Sigmoid colon (tissue), 4 donors: ENCODE measurements around the gene GORASP1.

Source experiments
- CTCF ChIP-seq, 4 experiments: fragments of 450-650 bp in 3 of 4; fragments of 200-600 bp in 1 of 4; IDR thresholded peaks; one replicate each; pipeline ENCODE4 v1.5.1; 2016 to 2019; ENCODE audit warnings: antibody characterized with exemption in 4 of 4, mild to moderate bottlenecking in 3 of 4, moderate library complexity in 2 of 4
- POLR2A ChIP-seq, 2 donors: fragments of 450-650 bp; IDR thresholded peaks; one replicate each; pipeline ENCODE4 v1.6.1; 2016; ENCODE audit warnings: antibody characterized with exemption in 2 of 2, mild to moderate bottlenecking in 2 of 2, moderate library complexity in 2 of 2
- POLR2AphosphoS5 ChIP-seq, 4 donors: sonication (generic); formaldehyde crosslinking; IDR thresholded peaks; one replicate each; pipeline ENCODE4 v1.6.1; 2017; ENCODE audit warnings: antibody characterized with exemption in 4 of 4

GRCh38 chr3:39090922-39091321 is 16.5 kb downstream of the GORASP1 start:
- TF ChIP-seq CTCF (IDR thresholded peaks at IDR 0.05) (no peak), POLR2AphosphoS5 (IDR thresholded peaks at IDR 0.05) (no peak), POLR2A (IDR thresholded peaks at IDR 0.05) (no peak)
